ENCODE data around the gene TMOD4.

The TMOD4 gene

GRCh38 chr1:151137789-151138188, 38.0 kb downstream of the TMOD4 start:
- DNase-seq = no peak

DNA sequence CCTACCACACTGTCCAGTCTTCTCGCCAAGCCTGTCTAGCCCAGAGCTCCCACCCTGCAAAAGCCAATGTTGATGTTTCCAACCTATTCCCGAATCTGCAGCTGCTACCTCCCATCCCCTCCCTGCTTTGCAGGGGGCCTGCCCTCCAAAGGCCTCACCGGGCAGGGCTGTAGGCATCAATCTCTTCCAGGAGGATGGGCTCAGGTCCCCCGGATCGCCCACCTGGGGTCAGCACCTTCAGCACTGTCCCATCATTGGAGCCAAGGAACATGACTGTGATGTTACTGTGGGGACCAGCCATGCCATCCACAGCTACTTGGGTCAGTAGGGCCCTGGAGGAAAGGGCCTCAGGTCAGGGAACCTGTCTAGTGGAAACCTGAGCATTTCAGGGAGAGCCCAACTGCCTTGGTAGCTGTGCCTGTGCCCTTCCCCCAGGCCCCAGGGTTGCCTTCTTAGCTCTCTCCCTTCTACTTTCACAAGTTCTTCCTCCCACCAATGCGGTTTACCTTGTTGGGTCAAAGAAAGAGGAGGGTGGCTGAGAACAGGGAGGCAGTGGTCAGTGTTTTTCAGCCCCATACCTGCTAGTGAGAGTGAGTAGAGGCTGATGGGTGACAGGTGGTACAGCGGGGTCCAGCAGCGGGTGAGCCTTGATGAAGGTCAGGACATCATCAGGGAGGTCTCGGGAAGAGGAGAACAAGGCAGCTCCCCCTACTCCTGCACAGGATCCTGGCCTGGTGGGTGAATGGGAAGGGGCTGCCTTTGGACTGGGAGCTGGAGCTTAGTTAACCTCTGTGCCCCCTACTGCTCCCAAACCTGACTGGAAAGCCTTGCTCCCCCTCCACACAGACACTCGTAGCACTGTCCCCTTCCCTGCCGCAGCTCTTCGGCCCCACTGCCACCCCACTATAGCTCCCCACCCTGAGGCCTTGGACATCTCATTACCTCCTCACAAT, 40.1 kb downstream of the TMOD4 start:
- DNase-seq = no peak

DNA sequence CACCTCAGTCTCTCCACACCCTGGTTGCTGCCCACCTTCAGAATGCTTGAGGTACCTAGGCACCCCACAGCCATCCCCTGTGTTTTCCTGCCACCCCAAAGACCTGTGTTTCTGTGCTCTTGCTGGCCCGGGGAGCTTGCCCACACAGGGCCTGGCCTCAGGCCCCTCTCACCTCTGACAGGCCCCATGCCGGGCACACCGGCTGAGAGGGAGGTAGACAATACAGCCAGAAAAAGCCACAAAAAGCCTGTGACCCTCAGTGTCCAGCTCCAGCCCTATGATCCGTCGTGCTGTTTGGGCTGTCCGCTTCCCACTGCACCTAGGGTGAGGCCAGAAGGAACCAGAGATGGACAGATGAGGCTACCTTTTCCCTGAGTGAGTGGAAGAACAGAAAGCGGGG, 40.8 kb downstream of the TMOD4 start:
- DNase-seq = no peak

GRCh38 chr1:151134396-151134795, 41.4 kb downstream of the TMOD4 start:
- no peak for DNase-seq

- no peak for DNase-seq
These were observed 42.6 kb downstream of the TMOD4 start for GRCh38 chr1:151133018-151133806.

GRCh38 chr1:151132335-151133017, 43.3 kb downstream of the TMOD4 start:
- no peak for DNase-seq

DNA sequence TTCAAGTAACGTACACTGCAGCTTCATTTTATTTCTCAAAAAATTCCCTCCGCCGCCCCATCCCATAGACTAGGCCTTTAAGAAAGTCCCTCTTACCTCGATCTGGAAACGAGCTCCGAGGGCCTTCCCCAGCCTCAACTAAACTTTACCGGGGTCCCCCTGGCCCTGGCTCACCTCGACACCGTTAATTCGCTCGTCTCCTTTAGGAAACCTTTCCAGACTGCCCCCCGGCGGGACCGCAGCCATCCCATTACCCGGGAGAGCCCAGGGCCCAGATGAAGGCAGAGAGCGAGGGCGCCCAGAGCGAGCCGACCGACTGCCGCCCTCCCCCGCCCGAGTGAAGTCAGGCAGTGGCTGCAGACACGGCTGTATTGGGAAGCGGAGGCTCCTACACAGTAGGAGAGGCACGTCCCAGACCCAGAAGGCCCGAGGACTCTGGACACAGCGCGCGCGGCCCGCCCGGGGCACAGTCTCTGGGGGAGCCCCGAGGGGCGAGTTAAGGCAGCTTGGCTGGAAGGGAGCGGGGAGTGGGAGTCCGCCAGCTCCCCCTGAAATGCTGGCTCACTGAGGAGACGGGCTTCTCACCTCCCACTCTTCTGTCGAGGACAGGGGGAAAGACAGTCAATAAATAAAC, 44.0 kb downstream of the TMOD4 start:
- no peak for DNase-seq

DNA sequence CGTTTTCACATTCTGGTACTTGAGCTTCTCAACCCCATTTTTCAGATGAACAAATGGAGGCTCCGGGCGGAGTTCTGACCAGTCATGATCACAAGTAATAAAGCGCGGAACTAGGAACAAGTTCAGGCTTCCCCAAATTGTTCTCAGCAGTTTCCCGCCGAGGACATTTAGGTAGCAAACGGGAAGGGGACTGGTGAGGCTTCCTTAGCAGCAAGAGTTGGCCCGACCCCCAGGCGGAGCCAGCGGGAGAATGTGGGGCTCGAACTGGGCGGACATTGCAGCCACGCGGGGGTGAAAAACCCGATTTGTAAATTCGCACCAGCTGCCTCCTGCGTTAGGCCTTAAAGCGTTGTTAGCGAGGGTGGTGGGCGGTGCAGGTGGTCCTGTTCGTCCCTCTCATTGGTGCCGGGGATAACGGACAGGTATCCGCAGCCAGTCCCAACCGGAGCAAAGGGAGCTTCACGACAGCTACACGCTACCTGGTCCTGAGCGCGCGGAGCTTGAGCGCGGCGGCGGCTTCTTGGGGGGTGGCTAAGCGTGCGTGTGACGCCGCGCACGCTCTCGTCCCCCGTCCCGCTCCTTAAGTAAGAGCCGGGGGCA, 44.7 kb downstream of the TMOD4 start:
- DNase-seq = no peak

- DNase-seq = no peak
These were observed 47.0 kb downstream of the TMOD4 start for GRCh38 chr1:151128800-151129199.

- DNase-seq = no peak
These were observed 50.9 kb downstream of the TMOD4 start for GRCh38 chr1:151124763-151125403.

All from NCI-H1694 (cell line).